ENCODE measurements around the gene SMARCE1.

SMARCE1 gene

DNA sequence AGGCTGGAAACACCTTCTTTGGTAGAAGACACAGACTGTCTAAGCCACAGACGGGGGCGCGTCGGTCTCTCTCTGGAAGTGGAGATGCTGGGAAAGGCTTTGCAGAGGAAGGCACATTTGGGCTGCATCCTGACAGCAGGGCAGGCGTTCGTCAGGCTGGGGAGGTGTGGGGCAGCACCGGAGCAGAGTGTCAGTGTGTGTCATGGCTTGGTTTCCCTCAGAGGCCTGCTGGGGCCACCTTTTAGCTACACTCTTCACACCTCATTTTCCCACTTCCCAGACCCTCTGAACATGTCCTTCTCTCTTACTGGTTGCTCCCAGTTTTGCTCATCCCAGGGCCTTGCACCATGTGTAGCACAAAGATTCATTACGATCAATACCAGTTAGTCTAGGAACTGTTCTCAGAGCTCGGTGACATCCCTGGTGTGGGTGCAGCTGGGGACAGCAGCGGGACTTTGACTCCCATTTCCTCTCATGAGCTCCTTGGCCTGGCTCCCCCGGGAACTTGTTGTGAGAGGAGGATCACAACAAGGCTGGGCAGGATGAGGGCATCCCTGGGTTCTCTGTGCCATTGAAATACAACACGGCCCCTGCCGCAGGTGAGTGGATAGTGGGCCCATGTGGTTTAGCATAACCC, 33.1 kb downstream of the SMARCE1 start:
- ChIA-PET POLR2A (interaction anchor here (1.4 kb wide), 1 partner anchor 10 kb away, joined by 4 read pairs; no protein-coding TSS in a partner anchor), CTCF (interaction anchor here (0.6 to 3.2 kb wide), 30 partner anchors 10 to 1048 kb away, joined by 3 to 26 read pairs (median 4); partner anchors contain the start of gene KRT27)
- TF ChIP-seq, protein P1, sequence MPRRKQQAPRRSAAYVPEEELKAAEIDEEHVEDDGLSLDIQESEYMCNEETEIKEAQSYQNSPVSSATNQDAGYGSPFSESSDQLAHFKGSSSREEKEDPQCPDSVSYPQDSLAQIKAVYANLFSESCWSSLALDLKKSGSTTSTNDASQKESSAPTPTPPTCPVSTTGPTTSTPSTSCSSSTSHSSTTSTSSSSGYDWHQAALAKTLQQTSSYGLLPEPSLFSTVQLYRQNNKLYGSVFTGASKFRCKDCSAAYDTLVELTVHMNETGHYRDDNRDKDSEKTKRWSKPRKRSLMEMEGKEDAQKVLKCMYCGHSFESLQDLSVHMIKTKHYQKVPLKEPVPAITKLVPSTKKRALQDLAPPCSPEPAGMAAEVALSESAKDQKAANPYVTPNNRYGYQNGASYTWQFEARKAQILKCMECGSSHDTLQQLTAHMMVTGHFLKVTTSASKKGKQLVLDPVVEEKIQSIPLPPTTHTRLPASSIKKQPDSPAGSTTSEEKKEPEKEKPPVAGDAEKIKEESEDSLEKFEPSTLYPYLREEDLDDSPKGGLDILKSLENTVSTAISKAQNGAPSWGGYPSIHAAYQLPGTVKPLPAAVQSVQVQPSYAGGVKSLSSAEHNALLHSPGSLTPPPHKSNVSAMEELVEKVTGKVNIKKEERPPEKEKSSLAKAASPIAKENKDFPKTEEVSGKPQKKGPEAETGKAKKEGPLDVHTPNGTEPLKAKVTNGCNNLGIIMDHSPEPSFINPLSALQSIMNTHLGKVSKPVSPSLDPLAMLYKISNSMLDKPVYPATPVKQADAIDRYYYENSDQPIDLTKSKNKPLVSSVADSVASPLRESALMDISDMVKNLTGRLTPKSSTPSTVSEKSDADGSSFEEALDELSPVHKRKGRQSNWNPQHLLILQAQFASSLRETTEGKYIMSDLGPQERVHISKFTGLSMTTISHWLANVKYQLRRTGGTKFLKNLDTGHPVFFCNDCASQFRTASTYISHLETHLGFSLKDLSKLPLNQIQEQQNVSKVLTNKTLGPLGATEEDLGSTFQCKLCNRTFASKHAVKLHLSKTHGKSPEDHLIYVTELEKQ (tag by site-specific recombination; IDR thresholded peaks at IDR 0.05; ENCODE audit: borderline replicate concordance) = no peak
- TF ChIP-seq ZNF394 (tag by site-specific recombination; IDR thresholded peaks at IDR 0.05; ENCODE audit: borderline replicate concordance) (no peak), ZNF596 (tag by site-specific recombination; IDR thresholded peaks at IDR 0.05) (no peak), ZNF521 (tag by site-specific recombination; IDR thresholded peaks at IDR 0.05) (no peak), ZNF114 (tag by site-specific recombination; IDR thresholded peaks at IDR 0.05) (no peak)
- TF ChIP-seq, protein P2, sequence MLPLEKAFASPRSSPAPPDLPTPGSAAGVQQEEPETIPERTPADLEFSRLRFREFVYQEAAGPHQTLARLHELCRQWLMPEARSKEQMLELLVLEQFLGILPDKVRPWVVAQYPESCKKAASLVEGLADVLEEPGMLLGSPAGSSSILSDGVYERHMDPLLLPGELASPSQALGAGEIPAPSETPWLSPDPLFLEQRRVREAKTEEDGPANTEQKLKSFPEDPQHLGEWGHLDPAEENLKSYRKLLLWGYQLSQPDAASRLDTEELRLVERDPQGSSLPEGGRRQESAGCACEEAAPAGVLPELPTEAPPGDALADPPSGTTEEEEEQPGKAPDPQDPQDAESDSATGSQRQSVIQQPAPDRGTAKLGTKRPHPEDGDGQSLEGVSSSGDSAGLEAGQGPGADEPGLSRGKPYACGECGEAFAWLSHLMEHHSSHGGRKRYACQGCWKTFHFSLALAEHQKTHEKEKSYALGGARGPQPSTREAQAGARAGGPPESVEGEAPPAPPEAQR (tag by site-specific recombination; IDR thresholded peaks at IDR 0.05) = no peak
- Histone ChIP-seq H3K36me3 (ENCODE audit: control insufficient read depth in 2 of 2, insufficient read depth in 1 of 2, low read length in 2 of 2) (no peaks in the 10 kb centered on the region), H3K27ac (ENCODE audit: extremely low read depth, low read depth, low read length) (no peak overlapping the region), H3K4me1 (ENCODE audit: control insufficient read depth, insufficient read depth, low read length) (no peaks in the 10 kb centered on the region), H3K4me3 (ENCODE audit: low read depth, low read length) (no peak overlapping the region), H3K9me3 (ENCODE audit: control insufficient read depth, insufficient read depth, low read depth, low read length) (no peaks in the 10 kb centered on the region)

DNA sequence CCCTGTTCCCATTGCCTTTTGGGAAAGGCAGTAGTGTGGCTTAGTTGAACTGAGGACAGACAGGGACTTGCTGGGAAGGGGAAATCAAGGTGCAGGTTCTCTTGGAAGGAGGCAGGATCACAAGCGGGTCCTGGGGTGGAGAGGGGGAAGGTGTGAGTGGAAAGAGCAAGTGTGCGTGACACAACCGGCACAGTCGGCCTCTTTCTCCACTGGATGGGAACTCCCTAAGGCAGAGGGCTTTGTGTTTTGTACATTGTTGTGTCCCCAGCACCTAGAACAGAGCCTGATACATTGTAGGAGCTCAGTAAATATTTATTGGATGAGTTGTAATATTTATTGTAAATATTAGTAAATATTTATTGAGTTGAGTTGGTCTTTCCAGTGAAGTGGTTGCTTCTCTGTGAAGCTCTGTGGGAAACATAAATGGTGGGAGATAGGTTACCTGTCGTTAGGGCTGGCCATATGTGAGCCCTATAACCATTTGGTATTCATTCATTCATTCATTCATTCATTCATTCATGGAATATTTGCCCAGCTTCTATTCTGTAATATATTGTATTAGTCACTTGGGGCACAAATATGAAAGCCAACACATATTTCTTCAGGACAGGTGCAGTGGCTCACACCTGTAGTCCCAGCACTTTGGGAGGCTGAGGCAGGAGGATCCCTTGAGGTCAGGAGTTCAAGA, 34.0 kb downstream of the SMARCE1 start:
- H3K4me3 ChIP-seq (ENCODE audit: low read depth, low read length) = no peak overlapping the region
- no peaks in the 10 kb centered on the region for H3K9me3 ChIP-seq (ENCODE audit: control insufficient read depth, insufficient read depth, low read depth, low read length)
- H3K4me1 ChIP-seq (ENCODE audit: control insufficient read depth, insufficient read depth, low read length) = no peaks in the 10 kb centered on the region
- POLR2A ChIA-PET = no interaction called here
- no peaks in the 10 kb centered on the region for H3K36me3 ChIP-seq (ENCODE audit: control insufficient read depth in 2 of 2, insufficient read depth in 1 of 2, low read length in 2 of 2)
- no peak for TF ChIP-seq ZNF555 (tag by site-specific recombination; conservative IDR thresholded peaks at IDR 0.05)
- no peak for TF ChIP-seq ZNF571 (tag by site-specific recombination; IDR thresholded peaks at IDR 0.05)
- no peak for TF ChIP-seq ZNF302 (tag by site-specific recombination; IDR thresholded peaks at IDR 0.05; ENCODE audit: low read depth)
- no peak for TF ChIP-seq IKZF3 (tag by site-specific recombination; IDR thresholded peaks at IDR 0.05)
- TF ChIP-seq ZNF211 (tag by site-specific recombination; IDR thresholded peaks at IDR 0.05; ENCODE audit: low read depth) = no peak
- no peak for TF ChIP-seq ZNF350 (tag by site-specific recombination; IDR thresholded peaks at IDR 0.05)
- CTCF ChIA-PET = interaction anchor here (0.6 to 3.2 kb wide), 6 partner anchors 10 to 716 kb away, joined by 3 to 17 read pairs (median 4); no protein-coding TSS in a partner anchor
- no peak overlapping the region for H3K27ac ChIP-seq (ENCODE audit: extremely low read depth, low read depth, low read length)

DNA sequence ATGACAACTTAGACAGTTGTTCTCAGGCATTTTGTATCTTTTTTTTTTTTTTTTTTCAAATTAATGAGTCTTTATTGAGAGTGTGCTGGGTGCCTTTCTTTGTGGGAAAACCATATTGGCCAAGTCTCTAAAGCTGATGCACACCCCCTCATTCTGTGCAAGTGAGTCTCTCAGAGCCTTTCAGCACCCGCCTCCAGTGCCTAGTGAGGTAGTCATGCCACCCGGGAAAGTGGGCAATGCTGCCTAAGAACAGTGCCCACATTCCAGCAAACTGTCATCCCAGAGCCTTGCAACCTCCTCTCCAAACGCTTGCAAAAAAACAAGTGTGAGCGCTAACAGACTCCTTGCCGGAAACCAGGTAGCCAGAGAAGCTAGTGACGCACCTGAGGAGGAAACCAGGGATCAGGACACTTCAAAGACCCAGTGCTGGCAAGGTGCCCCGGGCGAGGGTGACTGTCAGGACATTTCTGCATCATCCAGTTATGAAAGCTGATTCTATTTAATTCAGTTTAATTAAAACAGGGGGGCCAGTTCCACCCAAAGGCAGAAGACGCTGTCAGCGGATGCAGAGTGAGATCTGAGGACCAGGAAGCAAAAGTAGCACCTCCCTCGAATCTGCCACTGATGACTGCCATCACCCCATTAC, 34.9 kb downstream of the SMARCE1 start:
- CTCF ChIA-PET = no interaction called here
- H3K9me3 ChIP-seq (ENCODE audit: control insufficient read depth, insufficient read depth, low read depth, low read length) = no peaks in the 10 kb centered on the region
- no peak overlapping the region for H3K4me3 ChIP-seq (ENCODE audit: low read depth, low read length)
- POLR2A ChIA-PET = no interaction called here
- no peaks in the 10 kb centered on the region for H3K36me3 ChIP-seq (ENCODE audit: control insufficient read depth in 2 of 2, insufficient read depth in 1 of 2, low read length in 2 of 2)
- no peak overlapping the region for H3K27ac ChIP-seq (ENCODE audit: extremely low read depth, low read depth, low read length)
- no peaks in the 10 kb centered on the region for H3K4me1 ChIP-seq (ENCODE audit: control insufficient read depth, insufficient read depth, low read length)
- TF ChIP-seq GLIS2 (tag by site-specific recombination; IDR thresholded peaks at IDR 0.05) = no peak
- TF ChIP-seq GLI4 (tag by site-specific recombination; IDR thresholded peaks at IDR 0.05) = no peak
- no peak for TF ChIP-seq ZNF660 (tag by site-specific recombination; IDR thresholded peaks at IDR 0.05)
- TF ChIP-seq EGR2 (tag by site-specific recombination; IDR thresholded peaks at IDR 0.05; ENCODE audit: low read depth) = no peak
- TF ChIP-seq TRIM28 (IDR thresholded peaks at IDR 0.05; ENCODE audit: borderline replicate concordance, low read length) = no peak
- TF ChIP-seq ZNF555 (tag by site-specific recombination; conservative IDR thresholded peaks at IDR 0.05) = no peak
- TF ChIP-seq ZNF701 (tag by site-specific recombination; IDR thresholded peaks at IDR 0.05) = no peak
- TF ChIP-seq, protein P3, sequence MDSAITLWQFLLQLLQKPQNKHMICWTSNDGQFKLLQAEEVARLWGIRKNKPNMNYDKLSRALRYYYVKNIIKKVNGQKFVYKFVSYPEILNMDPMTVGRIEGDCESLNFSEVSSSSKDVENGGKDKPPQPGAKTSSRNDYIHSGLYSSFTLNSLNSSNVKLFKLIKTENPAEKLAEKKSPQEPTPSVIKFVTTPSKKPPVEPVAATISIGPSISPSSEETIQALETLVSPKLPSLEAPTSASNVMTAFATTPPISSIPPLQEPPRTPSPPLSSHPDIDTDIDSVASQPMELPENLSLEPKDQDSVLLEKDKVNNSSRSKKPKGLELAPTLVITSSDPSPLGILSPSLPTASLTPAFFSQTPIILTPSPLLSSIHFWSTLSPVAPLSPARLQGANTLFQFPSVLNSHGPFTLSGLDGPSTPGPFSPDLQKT (IDR thresholded peaks at IDR 0.05; ENCODE audit: borderline replicate concordance, low read depth, low read length) = no peak
- no peak for TF ChIP-seq ZNF777 (tag by site-specific recombination; IDR thresholded peaks at IDR 0.05; ENCODE audit: borderline replicate concordance)
